ENCODE measurements around the gene METTL24.

METTL24 gene

GRCh38 chr6:110357664-110358552 is at the start of gene METTL24:
Gene METTL24, minus strand, starts transcription at chr6:110358349. Its CDS starts 77 bp downstream, at chr6:110358272.
- no peak for DNase-seq (ENCODE audit: low spot score)

GRCh38 chr6:110404607-110405006 is 46.5 kb upstream of the METTL24 start:
- no peak for DNase-seq (ENCODE audit: low spot score)

GRCh38 chr6:110401585-110402176 is 43.5 kb upstream of the METTL24 start:
- DNase-seq (ENCODE audit: low spot score) = no peak

GRCh38 chr6:110400208-110400607 is 42.1 kb upstream of the METTL24 start:
- no peak for DNase-seq (ENCODE audit: low spot score)

- DNase-seq (ENCODE audit: low spot score) = no peak
Measured at GRCh38 chr6:110399219-110400071, 41.3 kb upstream of the METTL24 start.

GRCh38 chr6:110398778-110399177 is 40.6 kb upstream of the METTL24 start:
- no peak for DNase-seq (ENCODE audit: low spot score)

- DNase-seq (ENCODE audit: low spot score) = no peak
Measured at GRCh38 chr6:110395221-110395620, 37.1 kb upstream of the METTL24 start.

GRCh38 chr6:110394409-110394808 is 36.3 kb upstream of the METTL24 start:
- DNase-seq (ENCODE audit: low spot score) = no peak

- DNase-seq (ENCODE audit: low spot score) = no peak
Measured at GRCh38 chr6:110392727-110393126, 34.6 kb upstream of the METTL24 start.

- no peak for DNase-seq (ENCODE audit: low spot score)
Measured at GRCh38 chr6:110390404-110390803, 32.3 kb upstream of the METTL24 start.

GRCh38 chr6:110389689-110390382 is 31.7 kb upstream of the METTL24 start:
- DNase-seq (ENCODE audit: low spot score) = no peak

- no peak for DNase-seq (ENCODE audit: low spot score)
Measured at GRCh38 chr6:110387986-110388385, 29.8 kb upstream of the METTL24 start.

GRCh38 chr6:110385458-110385863 is 27.3 kb upstream of the METTL24 start:
- no peak for DNase-seq (ENCODE audit: low spot score)

GRCh38 chr6:110378552-110378951 is 20.4 kb upstream of the METTL24 start:
- DNase-seq (ENCODE audit: low spot score) = no peak

- DNase-seq (ENCODE audit: low spot score) = no peak
Measured at GRCh38 chr6:110369066-110369465, 10.9 kb upstream of the METTL24 start.

GRCh38 chr6:110368284-110368683 is 10.1 kb upstream of the METTL24 start:
- no peak for DNase-seq (ENCODE audit: low spot score)

GRCh38 chr6:110367825-110368224 is 9.7 kb upstream of the METTL24 start:
- no peak for DNase-seq (ENCODE audit: low spot score)

GRCh38 chr6:110366975-110367374 is 8.8 kb upstream of the METTL24 start:
- DNase-seq (ENCODE audit: low spot score) = no peak

GRCh38 chr6:110366256-110366655 is 8.1 kb upstream of the METTL24 start:
- no peak for DNase-seq (ENCODE audit: low spot score)

- DNase-seq (ENCODE audit: low spot score) = no peak
Measured at GRCh38 chr6:110364364-110365105, 6.4 kb upstream of the METTL24 start.

- no peak for DNase-seq (ENCODE audit: low spot score)
Measured at GRCh38 chr6:110363748-110364147, 5.6 kb upstream of the METTL24 start.
